Measurements from ENCODE around the gene FBXW7.

FBXW7 gene

GRCh38 chr4:152510349-152511147 lies 25.3 kb downstream of the FBXW7 start:
- Histone ChIP-seq H3K79me2 (ENCODE audit: insufficient read depth, low read length) (peaks cover 92% of the 10 kb centered on the region), H4K20me1 (ENCODE audit: insufficient read depth, low read length, poor library complexity, severe bottlenecking) (peaks cover 8% of the 10 kb centered on the region), H3K4me2 (ENCODE audit: low read depth, low read length, poor library complexity, severe bottlenecking) (peak overlapping the region; percentile 14), H3K27me3 (ENCODE audit: insufficient read depth, low read length, poor library complexity, severe bottlenecking) (no peaks in the 10 kb centered on the region), H3K4me3 (ENCODE audit: low read length, poor library complexity, severe bottlenecking) (no peak overlapping the region), H3K4me1 (ENCODE audit: insufficient read depth, low read length, poor library complexity, severe bottlenecking) (peaks cover 13% of the 10 kb centered on the region), H3F3A (ENCODE audit: low read depth) (no peaks in the 10 kb centered on the region), H3K9me3 (ENCODE audit: insufficient read depth, low read depth, low read length) (no peaks in the 10 kb centered on the region), H3K9me2 (replicated peaks; ENCODE audit: low read depth, low read length) (no peaks in the 10 kb centered on the region), H3K36me3 (ENCODE audit: insufficient read depth, low read length) (peaks cover 5% of the 10 kb centered on the region; the same call in 1 of the 2 replicates), H2AFZ (ENCODE audit: low read length) (no peak overlapping the region), H3K9ac (ENCODE audit: low read depth, low read length, poor library complexity, severe bottlenecking) (no peak overlapping the region)
- TF ChIP-seq EZH2phosphoT487 (IDR thresholded peaks at IDR 0.05; ENCODE audit: borderline replicate concordance) (no peak), CTCF (conservative IDR thresholded peaks at IDR 0.05; ENCODE audit: low read length) (no peak)

GRCh38 chr4:152509595-152510225 lies 26.2 kb downstream of the FBXW7 start:
- TF ChIP-seq EZH2phosphoT487 (IDR thresholded peaks at IDR 0.05; ENCODE audit: borderline replicate concordance) (no peak), CTCF (conservative IDR thresholded peaks at IDR 0.05; ENCODE audit: low read length) (no peak)
- H3K36me3 ChIP-seq (ENCODE audit: insufficient read depth, low read length): peaks cover 5% of the 10 kb centered on the region; the same call in 1 of the 2 replicates
- no peaks in the 10 kb centered on the region for H3K27me3 ChIP-seq (ENCODE audit: insufficient read depth, low read length, poor library complexity, severe bottlenecking)
- H3K4me1 ChIP-seq (ENCODE audit: insufficient read depth, low read length, poor library complexity, severe bottlenecking): peaks cover 13% of the 10 kb centered on the region
- no peak overlapping the region for H3K9ac ChIP-seq (ENCODE audit: low read depth, low read length, poor library complexity, severe bottlenecking)
- H2AFZ ChIP-seq (ENCODE audit: low read length): no peak overlapping the region
- no peak overlapping the region for H3K4me3 ChIP-seq (ENCODE audit: low read length, poor library complexity, severe bottlenecking)
- no peaks in the 10 kb centered on the region for H3K9me3 ChIP-seq (ENCODE audit: insufficient read depth, low read depth, low read length)
- H4K20me1 ChIP-seq (ENCODE audit: insufficient read depth, low read length, poor library complexity, severe bottlenecking): peaks cover 5% of the 10 kb centered on the region
- H3K4me2 ChIP-seq (ENCODE audit: low read depth, low read length, poor library complexity, severe bottlenecking): no peak overlapping the region
- H3K9me2 ChIP-seq (replicated peaks; ENCODE audit: low read depth, low read length): no peaks in the 10 kb centered on the region
- no peaks in the 10 kb centered on the region for H3F3A ChIP-seq (ENCODE audit: low read depth)
- peaks cover 86% of the 10 kb centered on the region for H3K79me2 ChIP-seq (ENCODE audit: insufficient read depth, low read length)

- Histone ChIP-seq H3K4me2 (ENCODE audit: low read depth, low read length, poor library complexity, severe bottlenecking) (no peak overlapping the region), H3K27me3 (ENCODE audit: insufficient read depth, low read length, poor library complexity, severe bottlenecking) (no peaks in the 10 kb centered on the region), H3K36me3 (ENCODE audit: insufficient read depth, low read length) (peaks cover 5% of the 10 kb centered on the region; the same call in 1 of the 2 replicates), H3K9me2 (replicated peaks; ENCODE audit: low read depth, low read length) (no peaks in the 10 kb centered on the region), H3K79me2 (ENCODE audit: insufficient read depth, low read length) (peaks cover 82% of the 10 kb centered on the region), H3K4me1 (ENCODE audit: insufficient read depth, low read length, poor library complexity, severe bottlenecking) (peaks cover 13% of the 10 kb centered on the region), H3K9me3 (ENCODE audit: insufficient read depth, low read depth, low read length) (no peaks in the 10 kb centered on the region), H2AFZ (ENCODE audit: low read length) (no peak overlapping the region), H4K20me1 (ENCODE audit: insufficient read depth, low read length, poor library complexity, severe bottlenecking) (peaks cover 5% of the 10 kb centered on the region), H3K9ac (ENCODE audit: low read depth, low read length, poor library complexity, severe bottlenecking) (no peak overlapping the region), H3K4me3 (ENCODE audit: low read length, poor library complexity, severe bottlenecking) (no peak overlapping the region), H3F3A (ENCODE audit: low read depth) (no peaks in the 10 kb centered on the region)
- TF ChIP-seq EZH2phosphoT487 (IDR thresholded peaks at IDR 0.05; ENCODE audit: borderline replicate concordance) (no peak), CTCF (conservative IDR thresholded peaks at IDR 0.05; ENCODE audit: low read length) (no peak)
Observed at GRCh38 chr4:152508818-152509217, 27.1 kb downstream of the FBXW7 start.

Data from Loucy (cell line).